ENCODE results near the gene SLC22A9. TPM values are rescaled to one million over a fixed set of nuclear protein-coding genes. Genes with fewer than 3 reads are reported as not detected.

Gene SLC22A9
- polyA plus RNA-seq, 1 of the 3 experiments (the other 2 are of a cell fraction), result not detected

GRCh38 chr11:63371396-63371795 lies 1.8 kb downstream of the SLC22A9 start:
- Histone ChIP-seq H2AFZ (ENCODE audit: low read depth) (no peak overlapping the region), H3K4me2 (no peak overlapping the region), H4K20me1 (ENCODE audit: insufficient read depth) (no peaks in the 10 kb centered on the region), H3K4me1 (ENCODE audit: control insufficient read depth in 1 of 2, insufficient read depth in 2 of 2, low read depth in 1 of 2, low read length in 1 of 2) (no peaks in the 10 kb centered on the region), H3K9me3 (no peaks in the 10 kb centered on the region), H3K4me3 (ENCODE audit: low read depth in 2 of 2, low read length in 1 of 2) (no peak overlapping the region), H3K27me3 (ENCODE audit: insufficient read depth) (no peaks in the 10 kb centered on the region), H3K9ac (no peak overlapping the region), H3K79me2 (ENCODE audit: insufficient read depth) (no peaks in the 10 kb centered on the region), H3K27ac (ENCODE audit: low read depth in 2 of 2, low read length in 1 of 2) (no peak overlapping the region), H3K9me2 (no peaks in the 10 kb centered on the region), H3F3A (replicated peaks; ENCODE audit: insufficient read depth) (no peaks in the 10 kb centered on the region), H3K36me3 (replicated peaks in 1 of 2; ENCODE audit: control insufficient read depth in 1 of 2, insufficient read depth in 2 of 2, low read length in 1 of 2) (no peaks in the 10 kb centered on the region)
- 6% methylated on average over 2 of the region's 2 CpGs for WGBS (ENCODE audit: low lambda C conversion rate)
- TF ChIP-seq USF1 (IDR thresholded peaks at IDR 0.05; ENCODE audit: borderline replicate concordance, low read depth), result no peak
- no peak for TF ChIP-seq MEF2A (IDR thresholded peaks at IDR 0.05; ENCODE audit: borderline replicate concordance, low read depth)
- TF ChIP-seq MAX (IDR thresholded peaks at IDR 0.05; ENCODE audit: low read depth), result no peak
- CTCF ChIA-PET, result no interaction called here
- DNase-seq, result no peak
- POLR2A ChIA-PET, result no interaction called here

- POLR2A ChIA-PET, result no interaction called here
- CTCF ChIA-PET, result no interaction called here
- WGBS (ENCODE audit: low lambda C conversion rate), result 6% methylated on average over 2 of the region's 2 CpGs
Observed at GRCh38 chr11:63375434-63375833, 5.8 kb downstream of the SLC22A9 start.

More at GRCh38 chr11:63375434-63375833, 5.8 kb downstream of the SLC22A9 start:
- Histone ChIP-seq H3K4me2 (no peak overlapping the region), H3K36me3 (replicated peaks in 1 of 2; ENCODE audit: control insufficient read depth in 1 of 2, insufficient read depth in 2 of 2, low read length in 1 of 2) (no peaks in the 10 kb centered on the region), H3K4me1 (ENCODE audit: control insufficient read depth in 1 of 2, insufficient read depth in 2 of 2, low read depth in 1 of 2, low read length in 1 of 2) (no peaks in the 10 kb centered on the region), H3K9me2 (no peaks in the 10 kb centered on the region), H3K27me3 (ENCODE audit: insufficient read depth) (no peaks in the 10 kb centered on the region), H3K9ac (no peak overlapping the region), H4K20me1 (ENCODE audit: insufficient read depth) (no peaks in the 10 kb centered on the region), H3F3A (replicated peaks; ENCODE audit: insufficient read depth) (no peaks in the 10 kb centered on the region), H3K27ac (ENCODE audit: low read depth in 2 of 2, low read length in 1 of 2) (no peak overlapping the region), H3K4me3 (ENCODE audit: low read depth in 2 of 2, low read length in 1 of 2) (no peak overlapping the region), H2AFZ (ENCODE audit: low read depth) (no peak overlapping the region), H3K79me2 (ENCODE audit: insufficient read depth) (no peaks in the 10 kb centered on the region), H3K9me3 (no peaks in the 10 kb centered on the region)
- no peak for DNase-seq
- TF ChIP-seq FOSL2 (IDR thresholded peaks at IDR 0.05; ENCODE audit: borderline replicate concordance, low read depth), result no peak
- TF ChIP-seq MXI1 (IDR thresholded peaks at IDR 0.05; ENCODE audit: low read depth, low read length), result no peak
- no peak for TF ChIP-seq USF1 (IDR thresholded peaks at IDR 0.05; ENCODE audit: borderline replicate concordance, low read depth)
- TF ChIP-seq REST (IDR thresholded peaks at IDR 0.05; ENCODE audit: low read depth, low read length), result no peak
- no peak for TF ChIP-seq GATA2 (CRISPR knock-in tag; IDR thresholded peaks at IDR 0.05)
- TF ChIP-seq SIN3A (IDR thresholded peaks at IDR 0.05; ENCODE audit: borderline replicate concordance, low read depth, low read length), result no peak
- no peak for TF ChIP-seq USF2 (IDR thresholded peaks at IDR 0.05; ENCODE audit: borderline replicate concordance, low read depth, low read length)
- no peak for TF ChIP-seq TCF12 (IDR thresholded peaks at IDR 0.05)
- no peak for TF ChIP-seq RAD21 (IDR thresholded peaks at IDR 0.05; ENCODE audit: low read length)
- no peak for TF ChIP-seq EZH2phosphoT487 (IDR thresholded peaks at IDR 0.05; ENCODE audit: borderline replicate concordance, low read depth)

Measured in SK-N-SH (cell line).